OCI-LY1 (cell line): ENCODE measurements around the gene SMPDL3A.

Experiments used
- H2AFZ ChIP-seq: fragments of 200-600 bp; sonication (generic), shearing (Covaris generic); 2 replicates; pipeline ENCODE4 v1.6.0; 2014; ENCODE audit warnings: antibody characterized with exemption, mild to moderate bottlenecking, low read length
- H3F3A ChIP-seq: fragments of 200-600 bp; sonication (generic), shearing (Covaris generic); 2 replicates; pipeline ENCODE4 v1.6.0; 2014; ENCODE audit warnings: mild to moderate bottlenecking, antibody characterized with exemption, low read length, moderate library complexity; ENCODE audit not compliant: insufficient read depth
- H3K27ac ChIP-seq: fragments of 200-600 bp; sonication (generic); 2 replicates; pipeline ENCODE4 v1.5.1; 2014; ENCODE audit warnings: low read length, mixed run types, mild to moderate bottlenecking, low read depth; ENCODE audit not compliant: poor library complexity, severe bottlenecking
- H3K27me3 ChIP-seq: fragments of 200-600 bp; sonication (generic); 2 replicates; pipeline ENCODE4 v1.6.0; 2014; ENCODE audit warnings: antibody characterized with exemption, mild to moderate bottlenecking, low read length, moderate library complexity; ENCODE audit not compliant: insufficient read depth
- H3K36me3 ChIP-seq: fragments of 200-600 bp; sonication (generic); 2 replicates; pipeline ENCODE4 v1.6.1; 2014; ENCODE audit warnings: mild to moderate bottlenecking, antibody characterized with exemption, low read length, moderate library complexity, mixed read lengths; ENCODE audit not compliant: insufficient read depth
- H3K4me1 ChIP-seq: fragments of 200-600 bp; sonication (generic); 2 replicates; pipeline ENCODE4 v1.5.1; 2014; ENCODE audit warnings: mild to moderate bottlenecking, low read length, moderate library complexity; ENCODE audit not compliant: insufficient read depth, severe bottlenecking
- H3K4me2 ChIP-seq: fragments of 200-600 bp; sonication (generic), shearing (Covaris generic); 2 replicates; pipeline ENCODE4 v1.6.1; 2014; ENCODE audit warnings: low read length
- H3K4me3 ChIP-seq: fragments of 200-600 bp; sonication (generic); 2 replicates; pipeline ENCODE4 v1.5.1; 2014; ENCODE audit warnings: low read length, low read depth, mild to moderate bottlenecking, mixed read lengths; ENCODE audit not compliant: poor library complexity, severe bottlenecking
- H3K79me2 ChIP-seq: fragments of 200-600 bp; shearing (Covaris generic); 2 replicates; pipeline ENCODE4 v1.6.1; 2016; ENCODE audit warnings: mixed run types, low read length, mixed read lengths; ENCODE audit not compliant: insufficient read depth
- H3K9ac ChIP-seq: fragments of 200-600 bp; sonication (generic), shearing (Covaris generic); 2 replicates; pipeline ENCODE4 v1.6.1; 2014; ENCODE audit warnings: mild to moderate bottlenecking, low read length, mixed read lengths
- H3K9me2 ChIP-seq: fragments of 200-600 bp; sonication (generic), shearing (Covaris generic); 2 replicates; pipeline ENCODE4 v1.6.1; 2014; ENCODE audit warnings: low read depth, mild to moderate bottlenecking, low read length, mixed read lengths
- H3K9me3 ChIP-seq: fragments of 200-600 bp; shearing (Covaris generic); 2 replicates; pipeline ENCODE4 v1.6.1; 2014; ENCODE audit warnings: low read length, mixed read lengths
- H4K20me1 ChIP-seq: fragments of 200-600 bp; sonication (generic), shearing (Covaris generic); 2 replicates; pipeline ENCODE4 v1.6.0; 2016; ENCODE audit warnings: mild to moderate bottlenecking, low read length; ENCODE audit not compliant: insufficient read depth
- EZH2 ChIP-seq: fragments of 200-600 bp; sonication (generic), shearing (Covaris generic); IDR thresholded peaks from 2 replicates; pipeline ENCODE4 v1.8.0; 2017; ENCODE audit warnings: borderline replicate concordance, mixed run types, mild to moderate bottlenecking, antibody characterized with exemption, low read length, moderate library complexity, mixed read lengths
- TF ChIP-seq, protein P1 (sequence below): fragments of 200-600 bp; sonication (generic), shearing (Covaris generic); IDR thresholded peaks from 2 replicates; pipeline ENCODE4 v1.5.1; 2017; ENCODE audit warnings: mild to moderate bottlenecking, antibody characterized with exemption, low read length, moderate library complexity, mixed read lengths

SMPDL3A gene

DNA sequence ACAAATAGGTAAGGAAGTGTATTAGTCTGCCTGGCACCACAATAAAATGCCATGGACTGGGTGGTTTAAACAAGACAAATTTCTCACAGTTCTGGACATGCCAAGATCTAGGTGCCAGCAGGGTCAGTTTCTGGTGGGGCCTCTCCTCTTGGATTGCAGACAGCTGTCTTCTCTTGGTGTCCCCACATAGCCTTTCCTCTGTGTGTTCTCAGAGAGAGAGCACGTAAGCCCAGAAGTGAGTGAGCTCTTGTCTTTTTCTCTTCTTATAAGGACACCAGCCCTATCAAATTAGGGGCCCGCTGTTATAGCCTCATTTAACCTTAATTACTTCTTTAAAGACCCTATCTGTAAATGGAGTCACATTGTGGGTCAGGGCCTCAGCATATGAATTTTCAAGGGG is 28.3 kb downstream of the SMPDL3A start:
- Histone ChIP-seq H3K79me2 (no peaks in the 10 kb centered on the region), H3K36me3 (no peaks in the 10 kb centered on the region), H3F3A (no peaks in the 10 kb centered on the region), H3K4me1 (no peaks in the 10 kb centered on the region), H3K27ac (no peak overlapping the region), H3K9me2 (no peaks in the 10 kb centered on the region), H3K4me2 (no peak overlapping the region), H3K9ac (no peak overlapping the region), H3K9me3 (no peaks in the 10 kb centered on the region), H4K20me1 (no peaks in the 10 kb centered on the region), H3K27me3 (no peaks in the 10 kb centered on the region), H3K4me3 (no peak overlapping the region), H2AFZ (no peak overlapping the region)
- TF ChIP-seq EZH2: no peak
- TF ChIP-seq, protein P1, sequence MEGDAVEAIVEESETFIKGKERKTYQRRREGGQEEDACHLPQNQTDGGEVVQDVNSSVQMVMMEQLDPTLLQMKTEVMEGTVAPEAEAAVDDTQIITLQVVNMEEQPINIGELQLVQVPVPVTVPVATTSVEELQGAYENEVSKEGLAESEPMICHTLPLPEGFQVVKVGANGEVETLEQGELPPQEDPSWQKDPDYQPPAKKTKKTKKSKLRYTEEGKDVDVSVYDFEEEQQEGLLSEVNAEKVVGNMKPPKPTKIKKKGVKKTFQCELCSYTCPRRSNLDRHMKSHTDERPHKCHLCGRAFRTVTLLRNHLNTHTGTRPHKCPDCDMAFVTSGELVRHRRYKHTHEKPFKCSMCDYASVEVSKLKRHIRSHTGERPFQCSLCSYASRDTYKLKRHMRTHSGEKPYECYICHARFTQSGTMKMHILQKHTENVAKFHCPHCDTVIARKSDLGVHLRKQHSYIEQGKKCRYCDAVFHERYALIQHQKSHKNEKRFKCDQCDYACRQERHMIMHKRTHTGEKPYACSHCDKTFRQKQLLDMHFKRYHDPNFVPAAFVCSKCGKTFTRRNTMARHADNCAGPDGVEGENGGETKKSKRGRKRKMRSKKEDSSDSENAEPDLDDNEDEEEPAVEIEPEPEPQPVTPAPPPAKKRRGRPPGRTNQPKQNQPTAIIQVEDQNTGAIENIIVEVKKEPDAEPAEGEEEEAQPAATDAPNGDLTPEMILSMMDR: no peak

DNA sequence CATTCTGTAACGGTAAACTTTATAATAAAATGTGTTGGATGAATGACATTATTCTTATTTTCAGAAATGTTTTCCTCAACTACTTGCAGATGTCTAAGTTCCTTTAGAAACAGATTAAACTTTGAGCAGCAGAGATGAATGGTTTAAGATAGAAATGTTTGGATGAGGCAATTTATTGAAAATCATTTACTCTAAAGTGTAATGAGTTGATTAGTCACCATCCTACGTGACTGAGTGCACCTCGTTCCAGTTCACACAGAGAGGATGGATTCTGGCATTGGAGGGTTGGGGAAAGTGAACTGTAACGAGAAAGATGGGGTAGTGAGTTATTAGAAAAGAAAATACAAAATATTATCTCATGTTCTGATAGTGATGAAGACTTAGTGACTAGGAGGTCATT is 28.7 kb downstream of the SMPDL3A start:
- Histone ChIP-seq H3K27me3 (no peaks in the 10 kb centered on the region), H3F3A (no peaks in the 10 kb centered on the region), H3K9me2 (no peaks in the 10 kb centered on the region), H4K20me1 (no peaks in the 10 kb centered on the region), H3K9ac (no peak overlapping the region), H2AFZ (no peak overlapping the region), H3K27ac (no peak overlapping the region), H3K4me3 (no peak overlapping the region), H3K9me3 (no peaks in the 10 kb centered on the region), H3K36me3 (no peaks in the 10 kb centered on the region), H3K4me1 (no peaks in the 10 kb centered on the region), H3K4me2 (no peak overlapping the region), H3K79me2 (no peaks in the 10 kb centered on the region)
- TF ChIP-seq, protein P1: no peak
- TF ChIP-seq EZH2: no peak

DNA sequence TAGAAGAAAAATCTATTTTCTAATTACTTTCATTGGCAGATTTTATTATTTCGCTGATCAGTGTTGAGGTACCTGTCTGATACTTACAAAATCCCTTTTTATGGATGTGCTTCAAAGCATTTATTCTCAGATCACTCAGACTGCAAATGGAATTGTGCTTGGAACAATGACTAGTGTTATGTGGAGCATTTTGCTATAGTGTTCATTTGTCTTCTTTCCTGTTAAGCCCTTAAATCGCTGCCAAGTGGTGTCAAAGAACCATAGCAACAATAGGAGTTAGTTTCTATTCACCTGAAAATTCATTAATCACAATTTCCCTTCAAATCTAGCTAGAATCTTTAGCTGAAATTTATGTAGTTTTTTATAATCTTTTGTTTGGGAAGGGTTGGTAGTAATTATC is 29.8 kb downstream of the SMPDL3A start:
- no peaks in the 10 kb centered on the region for H3F3A ChIP-seq
- H3K27ac ChIP-seq: no peak overlapping the region
- no peaks in the 10 kb centered on the region for H3K79me2 ChIP-seq
- H3K9me2 ChIP-seq: no peaks in the 10 kb centered on the region
- H3K4me3 ChIP-seq: no peak overlapping the region
- H3K9me3 ChIP-seq: no peaks in the 10 kb centered on the region
- H4K20me1 ChIP-seq: no peaks in the 10 kb centered on the region
- no peaks in the 10 kb centered on the region for H3K4me1 ChIP-seq
- no peak overlapping the region for H3K9ac ChIP-seq
- H3K4me2 ChIP-seq: no peak overlapping the region
- H3K27me3 ChIP-seq: no peaks in the 10 kb centered on the region
- H3K36me3 ChIP-seq: no peaks in the 10 kb centered on the region
- no peak overlapping the region for H2AFZ ChIP-seq
- TF ChIP-seq, protein P1: no peak
- no peak for TF ChIP-seq EZH2
